Trophoblast cell (in vitro differentiated cells and primary cell): ENCODE results near the gene RAB13.

Experiments used
- DNase-seq, 2 donors: peaks; one replicate each; pipeline ENCODE4 v3.0.0-alpha.2; 2016
- H2AFZ ChIP-seq: 2 replicates; pipeline ENCODE4 v1.6.1; 2013; ENCODE audit warnings: low read length, moderate library complexity, mild to moderate bottlenecking; ENCODE audit not compliant: insufficient read depth, poor library complexity
- H2AK5ac ChIP-seq: 2 replicates; pipeline ENCODE4 v1.6.1; 2013; ENCODE audit warnings: mild to moderate bottlenecking, low read length
- H2BK120ac ChIP-seq: 2 replicates; pipeline ENCODE4 v1.6.1; 2013; ENCODE audit warnings: low read length, mild to moderate bottlenecking, moderate library complexity; ENCODE audit not compliant: insufficient read depth, poor library complexity
- H2BK12ac ChIP-seq: 2 replicates; pipeline ENCODE4 v1.6.1; 2013; ENCODE audit warnings: mild to moderate bottlenecking, low read length, moderate library complexity
- H2BK5ac ChIP-seq: 2 replicates; pipeline ENCODE4 v1.6.1; 2013; ENCODE audit warnings: low read length, low read depth, moderate library complexity, mild to moderate bottlenecking; ENCODE audit not compliant: poor library complexity
- H3K14ac ChIP-seq: 2 replicates; pipeline ENCODE4 v1.6.1; 2013; ENCODE audit warnings: mild to moderate bottlenecking, low read length
- H3K18ac ChIP-seq: 2 replicates; pipeline ENCODE4 v1.6.1; 2013; ENCODE audit warnings: mild to moderate bottlenecking, low read length
- H3K23ac ChIP-seq: 2 replicates; pipeline ENCODE4 v1.6.1; 2013; ENCODE audit warnings: low read length
- H3K27ac ChIP-seq: 2 replicates; pipeline ENCODE4 v1.5.1; 2013; ENCODE audit warnings: low read depth, mild to moderate bottlenecking, inconsistent platforms, low read length, moderate library complexity
- H3K27me3 ChIP-seq: 2 replicates; pipeline ENCODE4 v1.6.1; 2013; ENCODE audit warnings: inconsistent platforms, mild to moderate bottlenecking, low read length, moderate library complexity; ENCODE audit not compliant: insufficient read depth
- H3K36me3 ChIP-seq, 2 experiments: 1 replicate in 1 of 2; 2 replicates in 1 of 2; pipeline ENCODE4 v1.6.1; 2013; ENCODE audit warnings: low read length in 2 of 2, mild to moderate bottlenecking in 2 of 2, moderate library complexity in 1 of 2; ENCODE audit not compliant: insufficient read depth in 2 of 2, control insufficient read depth in 1 of 2
- H3K4ac ChIP-seq: 2 replicates; pipeline ENCODE4 v1.6.1; 2013; ENCODE audit warnings: low read depth, mild to moderate bottlenecking, low read length, moderate library complexity
- H3K4me1 ChIP-seq, 2 experiments: 1 replicate in 1 of 2; 2 replicates in 1 of 2; pipeline ENCODE4 v1.6.1; 2013; ENCODE audit warnings: low read length in 2 of 2, mild to moderate bottlenecking in 2 of 2, moderate library complexity in 1 of 2; ENCODE audit not compliant: insufficient read depth in 2 of 2, control insufficient read depth in 1 of 2
- H3K4me2 ChIP-seq: 2 replicates; pipeline ENCODE4 v1.6.1; 2013; ENCODE audit warnings: inconsistent platforms, mild to moderate bottlenecking, low read length, moderate library complexity
- H3K4me3 ChIP-seq: 2 replicates; pipeline ENCODE4 v1.5.1; 2013; ENCODE audit warnings: mild to moderate bottlenecking, low read depth, low read length, inconsistent platforms
- H3K79me1 ChIP-seq: one replicate; pipeline ENCODE4 v1.6.1; 2013; ENCODE audit warnings: low read length
- H3K79me2 ChIP-seq: 2 replicates; pipeline ENCODE4 v1.6.1; 2013; ENCODE audit warnings: low read length, mild to moderate bottlenecking; ENCODE audit not compliant: control insufficient read depth, insufficient read depth, poor library complexity
- H3K9ac ChIP-seq: 2 replicates; pipeline ENCODE4 v1.6.1; 2013; ENCODE audit warnings: mild to moderate bottlenecking, low read length
- H3K9me3 ChIP-seq: 2 replicates; pipeline ENCODE4 v1.6.1; 2013; ENCODE audit warnings: low read depth, mild to moderate bottlenecking, control low read depth, inconsistent platforms, low read length; ENCODE audit not compliant: insufficient read depth
- H4K12ac ChIP-seq: 2 replicates; pipeline ENCODE4 v1.6.1; 2013; ENCODE audit warnings: low read depth, mild to moderate bottlenecking, low read length, moderate library complexity
- H4K8ac ChIP-seq: 2 replicates; pipeline ENCODE4 v1.6.1; 2013; ENCODE audit warnings: low read depth, mild to moderate bottlenecking, low read length, moderate library complexity
- H4K91ac ChIP-seq: one replicate; pipeline ENCODE4 v1.6.1; 2013; ENCODE audit warnings: low read depth, mild to moderate bottlenecking, low read length, moderate library complexity
- WGBS: extraction: QIAGEN DNeasy Blood & Tissue Kit; methylation state at CpG from one replicate; pipeline ENCODE4 v1.1.7; 2013; ENCODE audit warnings: missing lambda C conversion rate; ENCODE audit not compliant: insufficient read length, insufficient coverage; ENCODE audit errors: extremely low coverage; 5-methylcytosine and 5-hydroxymethylcytosine counted together

RAB13 gene

GRCh38 chr1:153978274-153978909, 7.7 kb downstream of the RAB13 start:
- peaks cover 10% of the 10 kb centered on the region for H3K79me2 ChIP-seq
- H2BK5ac ChIP-seq: no peak overlapping the region
- H3K79me1 ChIP-seq: peaks cover 9% of the 10 kb centered on the region
- no peaks in the 10 kb centered on the region for H3K27me3 ChIP-seq
- no peak overlapping the region for H2AK5ac ChIP-seq
- H3K18ac ChIP-seq: no peak overlapping the region
- peaks cover 2% of the 10 kb centered on the region for H3K9me3 ChIP-seq
- WGBS: no CpG with 5 or more reads among the region's 9 CpGs
- H3K14ac ChIP-seq: no peak overlapping the region
- no peak overlapping the region for H2BK120ac ChIP-seq
- H2AFZ ChIP-seq: no peak overlapping the region
- no peak overlapping the region for H3K4ac ChIP-seq
- H3K4me3 ChIP-seq: no peak overlapping the region
- no peaks in the 10 kb centered on the region for H3K4me1 ChIP-seq
- H3K36me3 ChIP-seq: peaks cover 21 to 37% of the 10 kb centered on the region in 2 experiments
- no peak overlapping the region for H4K8ac ChIP-seq
- H3K4me2 ChIP-seq: peak overlapping the region; percentile 70
- H3K23ac ChIP-seq: no peak overlapping the region
- no peak overlapping the region for H4K91ac ChIP-seq
- H2BK12ac ChIP-seq: no peak overlapping the region
- no peak overlapping the region for H3K27ac ChIP-seq
- H3K9ac ChIP-seq: no peak overlapping the region
- no peak overlapping the region for H4K12ac ChIP-seq
- no peak for DNase-seq

- no CpG with 5 or more reads among the region's 75 CpGs for WGBS
- H3K14ac ChIP-seq: peak within 1 kb of the TSS; percentile 98
- peak within 1 kb of the TSS; percentile 66 for H3K27ac ChIP-seq
- H3K4me1 ChIP-seq: no peaks in the 10 kb centered on the region
- H2BK5ac ChIP-seq: peak within 1 kb of the TSS; percentile 72
- peak within 1 kb of the TSS; percentile 69 for H2AFZ ChIP-seq
- peak within 1 kb of the TSS; percentile 85 for H3K9ac ChIP-seq
- H3K4ac ChIP-seq: peak within 1 kb of the TSS; percentile 98
- peak; percentile 77 to 87 for DNase-seq
- peak within 1 kb of the TSS; percentile 96 for H2AK5ac ChIP-seq
- H4K8ac ChIP-seq: peak within 1 kb of the TSS; percentile 96
- peak within 1 kb of the TSS; percentile 22 for H3K23ac ChIP-seq
- peak within 1 kb of the TSS; percentile 90 for H4K12ac ChIP-seq
- peak within 1 kb of the TSS; percentile 82 for H2BK120ac ChIP-seq
- H3K27me3 ChIP-seq: no peaks in the 10 kb centered on the region
- H3K9me3 ChIP-seq: peaks cover 2% of the 10 kb centered on the region
- peak within 1 kb of the TSS; percentile 70 for H3K4me2 ChIP-seq
- peaks cover 10% of the 10 kb centered on the region for H3K79me2 ChIP-seq
- peak within 1 kb of the TSS; percentile 93 for H4K91ac ChIP-seq
- H3K4me3 ChIP-seq: peak within 1 kb of the TSS; percentile 85
- peak within 1 kb of the TSS; percentile 88 for H3K18ac ChIP-seq
- H3K36me3 ChIP-seq: peaks cover 21 to 35% of the 10 kb centered on the region in 2 experiments
- H3K79me1 ChIP-seq: peaks cover 9% of the 10 kb centered on the region
- peak within 1 kb of the TSS; percentile 5 for H2BK12ac ChIP-seq
Measured at GRCh38 chr1:153977250-153978240, 8.6 kb downstream of the RAB13 start, which contains the start of gene JTB. JTB (minus strand) TSS chr1:153977674; CDS start chr1:153977252, 422 bp downstream.

- Histone ChIP-seq H2AK5ac (peak overlapping the region; percentile 96), H2BK120ac (peak overlapping the region; percentile 82), H3K14ac (peak overlapping the region; percentile 98), H3K4ac (peak overlapping the region; percentile 98), H3K27me3 (no peaks in the 10 kb centered on the region), H3K36me3 (peaks cover 20 to 32% of the 10 kb centered on the region in 2 experiments), H3K4me1 (no peaks in the 10 kb centered on the region), H3K79me1 (peaks cover 9% of the 10 kb centered on the region), H3K9me3 (peaks cover 2% of the 10 kb centered on the region), H2BK12ac (no peak overlapping the region), H2BK5ac (no peak overlapping the region), H3K79me2 (peaks cover 10% of the 10 kb centered on the region), H3K4me2 (peak overlapping the region; percentile 70), H3K9ac (peak overlapping the region; percentile 85), H3K27ac (peak overlapping the region; percentile 66), H3K23ac (peak overlapping the region; percentile 22), H3K18ac (peak overlapping the region; percentile 88), H3K4me3 (peak overlapping the region; percentile 85), H4K12ac (peak overlapping the region; percentile 90), H2AFZ (peak overlapping the region; percentile 69), H4K8ac (peak overlapping the region; percentile 96), H4K91ac (peak overlapping the region; percentile 93)
- no peak for DNase-seq
- no CpG with 5 or more reads among the region's 16 CpGs for WGBS
Measured at GRCh38 chr1:153976819-153977249, 9.3 kb downstream of the RAB13 start.

- Histone ChIP-seq H2BK12ac (no peak overlapping the region), H3K14ac (no peak overlapping the region), H3K9me3 (peaks cover 2% of the 10 kb centered on the region), H3K79me1 (peaks cover 9% of the 10 kb centered on the region), H3K4me2 (no peak overlapping the region), H2AK5ac (no peak overlapping the region), H4K8ac (no peak overlapping the region), H3K4me3 (no peak overlapping the region), H3K36me3 (peaks cover 20 to 26% of the 10 kb centered on the region in 2 experiments), H3K18ac (no peak overlapping the region), H3K4me1 (peaks cover under 1% of the 10 kb centered on the region in 2 experiments), H3K23ac (no peak overlapping the region), H3K4ac (no peak overlapping the region), H2BK5ac (no peak overlapping the region), H4K12ac (no peak overlapping the region), H3K27ac (no peak overlapping the region), H3K9ac (no peak overlapping the region), H3K27me3 (no peaks in the 10 kb centered on the region), H4K91ac (no peak overlapping the region), H3K79me2 (peaks cover 10% of the 10 kb centered on the region), H2BK120ac (no peak overlapping the region), H2AFZ (no peak overlapping the region)
- DNase-seq: no peak
- WGBS: no CpG with 5 or more reads among the region's 7 CpGs
Measured at GRCh38 chr1:153973525-153973924, 12.6 kb downstream of the RAB13 start.
